GM19468 (cell line): Measurements from ENCODE around the gene FTSJ3.

Source experiments
- ATAC-seq: cut with Tn5 transposase; IDR thresholded peaks from one replicate; pipeline ENCODE4 v1.9.1; 2021; ENCODE audit warnings: mild to moderate bottlenecking, moderate library complexity, moderate number of reproducible peaks; ENCODE audit not compliant: unreplicated experiment; ENCODE audit errors: extremely low read depth

FTSJ3 gene

GRCh38 chr17:63792055-63792729 lies 35.3 kb downstream of the FTSJ3 start:
- ATAC-seq: no peak

- no peak for ATAC-seq
These were observed 37.4 kb downstream of the FTSJ3 start for GRCh38 chr17:63790057-63790456.

GRCh38 chr17:63786971-63787711 lies 40.3 kb downstream of the FTSJ3 start:
- ATAC-seq: no peak

- ATAC-seq: no peak
These were observed 41.3 kb downstream of the FTSJ3 start for GRCh38 chr17:63786117-63786516.

- ATAC-seq: no peak
These were observed 41.9 kb downstream of the FTSJ3 start for GRCh38 chr17:63785556-63785955.

- ATAC-seq: no peak
These were observed 43.9 kb downstream of the FTSJ3 start for GRCh38 chr17:63783522-63783921.

GRCh38 chr17:63780928-63781327 lies 46.5 kb downstream of the FTSJ3 start:
- ATAC-seq: no peak

- no peak for ATAC-seq
These were observed 47.0 kb downstream of the FTSJ3 start for GRCh38 chr17:63780507-63780906.

- no peak for ATAC-seq
These were observed 52.0 kb downstream of the FTSJ3 start for GRCh38 chr17:63775420-63775819.

- no peak for ATAC-seq
These were observed 52.5 kb downstream of the FTSJ3 start for GRCh38 chr17:63774969-63775265.

GRCh38 chr17:63774141-63774968 lies 53.1 kb downstream of the FTSJ3 start, which contains the start of gene DDX42:
Gene DDX42, plus strand, starts transcription at chr17:63774170. Its CDS starts 12,880 bp downstream, at chr17:63787050.
- ATAC-seq: no peak

- peak; percentile 88 for ATAC-seq
These were observed 54.0 kb downstream of the FTSJ3 start, which contains the start of gene CCDC47 for GRCh38 chr17:63773272-63774140. Gene CCDC47, minus strand, starts transcription at chr17:63773597. Its CDS starts 7,422 bp downstream, at chr17:63766175.

- no peak for ATAC-seq
These were observed 54.6 kb downstream of the FTSJ3 start for GRCh38 chr17:63772801-63773271.
